Astrocyte (in vitro differentiated cells and primary cell): ENCODE measurements around the gene ANKRD63. TPM values are rescaled to one million over a fixed set of nuclear protein-coding genes. Genes with fewer than 3 reads are reported as not detected.

Experiments
- DNase-seq: peaks from one replicate; pipeline ENCODE4 v3.0.0-alpha.2; 2010; ENCODE audit warnings: low read depth
- FAIRE-seq: peaks from 2 replicates; lab custom pipeline; 2011; peaks lifted over from hg19 to GRCh38; lab: Jason Lieb, UNC
- H2AFZ ChIP-seq: 2 replicates; pipeline ENCODE4 v1.6.0; 2012; ENCODE audit warnings: low read depth, low read length, inconsistent platforms
- H3K27ac ChIP-seq: 2 replicates; pipeline ENCODE4 v1.5.1; 2011; ENCODE audit warnings: low read depth, low read length, inconsistent platforms
- H3K27me3 ChIP-seq: 2 replicates; pipeline ENCODE4 v1.6.0; 2011; ENCODE audit warnings: low read length, inconsistent platforms; ENCODE audit not compliant: insufficient read depth
- H3K36me3 ChIP-seq: 2 replicates; pipeline ENCODE4 v1.5.1; 2011; ENCODE audit warnings: low read length, inconsistent platforms; ENCODE audit not compliant: insufficient read depth
- H3K4me1 ChIP-seq: 2 replicates; pipeline ENCODE4 v1.5.1; 2011; ENCODE audit warnings: low read length, inconsistent platforms; ENCODE audit not compliant: insufficient read depth
- H3K4me2 ChIP-seq: 2 replicates; pipeline ENCODE4 v1.6.0; 2012; ENCODE audit warnings: low read length, inconsistent platforms
- H3K4me3 ChIP-seq: 2 replicates; pipeline ENCODE4 v1.5.1; 2011; ENCODE audit warnings: low read depth, mild to moderate bottlenecking, low read length, inconsistent platforms; ENCODE audit not compliant: insufficient read depth
- H3K79me2 ChIP-seq: 2 replicates; pipeline ENCODE4 v1.6.0; 2012; ENCODE audit warnings: mild to moderate bottlenecking, low read length, inconsistent platforms; ENCODE audit not compliant: insufficient read depth
- H3K9ac ChIP-seq: 2 replicates; pipeline ENCODE4 v1.6.0; 2012; ENCODE audit warnings: mild to moderate bottlenecking, low read length, inconsistent platforms
- H3K9me3 ChIP-seq: 2 replicates; pipeline ENCODE4 v1.5.1; 2012; ENCODE audit warnings: low read depth, mild to moderate bottlenecking, low read length, inconsistent platforms; ENCODE audit not compliant: insufficient read depth
- H4K20me1 ChIP-seq: 2 replicates; pipeline ENCODE4 v1.6.0; 2012; ENCODE audit warnings: low read length, inconsistent platforms; ENCODE audit not compliant: insufficient read depth
- H3K27ac Mint-ChIP-seq: one replicate; pipeline ENCODE4 v1.8.0; 2021; ENCODE audit warnings: mild to moderate bottlenecking, mixed read lengths; ENCODE audit not compliant: unreplicated experiment
- H3K27me3 Mint-ChIP-seq: one replicate; pipeline ENCODE4 v1.8.0; 2021; ENCODE audit warnings: low read depth, mixed read lengths; ENCODE audit not compliant: unreplicated experiment
- H3K36me3 Mint-ChIP-seq: one replicate; pipeline ENCODE4 v1.8.0; 2021; ENCODE audit warnings: low read depth, mixed read lengths; ENCODE audit not compliant: unreplicated experiment
- H3K4me1 Mint-ChIP-seq: one replicate; pipeline ENCODE4 v1.8.0; 2021; ENCODE audit warnings: low read depth, mixed read lengths; ENCODE audit not compliant: unreplicated experiment
- H3K4me3 Mint-ChIP-seq: one replicate; pipeline ENCODE4 v1.8.0; 2021; ENCODE audit warnings: mild to moderate bottlenecking, moderate library complexity, mixed read lengths; ENCODE audit not compliant: unreplicated experiment
- H3K9me3 Mint-ChIP-seq: one replicate; pipeline ENCODE4 v1.8.0; 2021; ENCODE audit warnings: mild to moderate bottlenecking, mixed read lengths; ENCODE audit not compliant: unreplicated experiment
- EZH2 ChIP-seq: IDR thresholded peaks from 2 replicates; pipeline ENCODE4 v1.6.1; 2012; ENCODE audit warnings: mild to moderate bottlenecking, low read length, inconsistent platforms; ENCODE audit not compliant: insufficient read depth
- total RNA-seq: library from RNA; stranded (reverse); gene quantifications from 2 replicates; pipeline ENCODE4 v1.2.1, GENCODE V29; 2021
- TF ChIP-seq, protein P1 (sequence below): IDR thresholded peaks from 2 replicates; pipeline ENCODE4 v1.5.1; 2011; ENCODE audit warnings: low read depth, mild to moderate bottlenecking, inconsistent platforms, low read length, moderate library complexity; ENCODE audit not compliant: insufficient read depth

The ANKRD63 gene
- total RNA-seq, 1 donor from 2014 or later: not detected

DNA sequence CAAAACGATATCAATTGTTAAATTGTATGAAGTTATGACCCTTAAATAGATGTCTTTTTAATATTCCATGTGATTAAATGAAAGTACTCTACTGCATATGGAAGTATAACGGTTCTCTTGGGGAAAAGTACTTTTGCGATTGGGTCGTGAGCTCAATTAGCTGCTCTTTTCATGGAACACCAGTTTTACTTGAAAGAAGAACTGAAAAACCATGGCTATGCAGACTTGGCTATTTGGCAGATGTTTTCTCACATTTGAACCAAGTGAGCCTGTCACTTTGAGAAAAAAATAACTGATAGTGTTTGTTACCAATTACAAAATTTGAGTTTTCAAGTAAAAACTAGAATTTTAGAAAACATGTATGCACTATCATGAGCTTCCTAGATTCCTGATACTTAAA lies 34.7 kb upstream of the ANKRD63 start:
- H2AFZ ChIP-seq: no peak overlapping the region
- no peaks in the 10 kb centered on the region for H3K36me3 ChIP-seq
- Mint-ChIP-seq H3K4me1 (peaks cover 15% of the 10 kb centered on the region), H3K9me3 (peaks cover 2% of the 10 kb centered on the region), H3K27me3 (peaks cover 23% of the 10 kb centered on the region), H3K27ac (no peak overlapping the region), H3K36me3 (no peaks in the 10 kb centered on the region), H3K4me3 (no peak overlapping the region)
- H3K27ac ChIP-seq: no peak overlapping the region
- no peak overlapping the region for H3K9ac ChIP-seq
- H3K4me1 ChIP-seq: peaks cover 5% of the 10 kb centered on the region
- no peaks in the 10 kb centered on the region for H4K20me1 ChIP-seq
- FAIRE-seq: no peak
- no peak for DNase-seq
- TF ChIP-seq, protein P1, sequence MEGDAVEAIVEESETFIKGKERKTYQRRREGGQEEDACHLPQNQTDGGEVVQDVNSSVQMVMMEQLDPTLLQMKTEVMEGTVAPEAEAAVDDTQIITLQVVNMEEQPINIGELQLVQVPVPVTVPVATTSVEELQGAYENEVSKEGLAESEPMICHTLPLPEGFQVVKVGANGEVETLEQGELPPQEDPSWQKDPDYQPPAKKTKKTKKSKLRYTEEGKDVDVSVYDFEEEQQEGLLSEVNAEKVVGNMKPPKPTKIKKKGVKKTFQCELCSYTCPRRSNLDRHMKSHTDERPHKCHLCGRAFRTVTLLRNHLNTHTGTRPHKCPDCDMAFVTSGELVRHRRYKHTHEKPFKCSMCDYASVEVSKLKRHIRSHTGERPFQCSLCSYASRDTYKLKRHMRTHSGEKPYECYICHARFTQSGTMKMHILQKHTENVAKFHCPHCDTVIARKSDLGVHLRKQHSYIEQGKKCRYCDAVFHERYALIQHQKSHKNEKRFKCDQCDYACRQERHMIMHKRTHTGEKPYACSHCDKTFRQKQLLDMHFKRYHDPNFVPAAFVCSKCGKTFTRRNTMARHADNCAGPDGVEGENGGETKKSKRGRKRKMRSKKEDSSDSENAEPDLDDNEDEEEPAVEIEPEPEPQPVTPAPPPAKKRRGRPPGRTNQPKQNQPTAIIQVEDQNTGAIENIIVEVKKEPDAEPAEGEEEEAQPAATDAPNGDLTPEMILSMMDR: no peak
- no peak for TF ChIP-seq EZH2
- no peaks in the 10 kb centered on the region for H3K9me3 ChIP-seq
- no peaks in the 10 kb centered on the region for H3K79me2 ChIP-seq
- no peak overlapping the region for H3K4me2 ChIP-seq
- H3K27me3 ChIP-seq: peaks cover under 1% of the 10 kb centered on the region
- H3K4me3 ChIP-seq: no peak overlapping the region

DNA sequence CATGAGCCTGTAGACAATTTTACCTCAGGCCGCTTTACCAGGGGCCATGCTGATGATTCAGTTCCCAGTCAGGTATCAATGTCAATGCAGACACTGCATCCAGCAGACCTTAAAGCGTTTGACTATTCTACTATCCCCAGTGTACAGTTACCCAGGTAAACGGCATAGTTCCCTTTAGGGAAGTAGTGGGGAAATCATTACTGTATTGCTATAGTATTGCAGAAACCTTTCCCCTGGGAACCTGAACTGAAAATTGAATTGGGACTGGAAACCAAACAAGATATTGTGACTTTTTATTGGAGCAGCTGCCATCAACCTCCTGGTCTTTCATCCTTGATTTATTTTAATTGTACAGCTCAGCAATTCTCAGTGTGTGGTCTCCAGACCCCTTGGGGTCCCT lies 34.1 kb upstream of the ANKRD63 start:
- H3K27me3 Mint-ChIP-seq: peaks cover 29% of the 10 kb centered on the region
- H3K27ac Mint-ChIP-seq: no peak overlapping the region
- Histone ChIP-seq H3K27me3 (peaks cover 5% of the 10 kb centered on the region), H3K4me3 (no peak overlapping the region), H3K9me3 (no peaks in the 10 kb centered on the region), H3K4me2 (no peak overlapping the region), H3K79me2 (no peaks in the 10 kb centered on the region), H3K36me3 (no peaks in the 10 kb centered on the region), H3K4me1 (no peaks in the 10 kb centered on the region), H2AFZ (no peak overlapping the region), H4K20me1 (no peaks in the 10 kb centered on the region), H3K9ac (no peak overlapping the region), H3K27ac (no peak overlapping the region)
- TF ChIP-seq, protein P1: no peak
- no peak for TF ChIP-seq EZH2
- H3K9me3 Mint-ChIP-seq: peaks cover 2% of the 10 kb centered on the region
- FAIRE-seq (no peak), DNase-seq (no peak)
- H3K4me3 Mint-ChIP-seq: no peak overlapping the region
- H3K36me3 Mint-ChIP-seq: no peaks in the 10 kb centered on the region
- H3K4me1 Mint-ChIP-seq: peaks cover 10% of the 10 kb centered on the region

DNA sequence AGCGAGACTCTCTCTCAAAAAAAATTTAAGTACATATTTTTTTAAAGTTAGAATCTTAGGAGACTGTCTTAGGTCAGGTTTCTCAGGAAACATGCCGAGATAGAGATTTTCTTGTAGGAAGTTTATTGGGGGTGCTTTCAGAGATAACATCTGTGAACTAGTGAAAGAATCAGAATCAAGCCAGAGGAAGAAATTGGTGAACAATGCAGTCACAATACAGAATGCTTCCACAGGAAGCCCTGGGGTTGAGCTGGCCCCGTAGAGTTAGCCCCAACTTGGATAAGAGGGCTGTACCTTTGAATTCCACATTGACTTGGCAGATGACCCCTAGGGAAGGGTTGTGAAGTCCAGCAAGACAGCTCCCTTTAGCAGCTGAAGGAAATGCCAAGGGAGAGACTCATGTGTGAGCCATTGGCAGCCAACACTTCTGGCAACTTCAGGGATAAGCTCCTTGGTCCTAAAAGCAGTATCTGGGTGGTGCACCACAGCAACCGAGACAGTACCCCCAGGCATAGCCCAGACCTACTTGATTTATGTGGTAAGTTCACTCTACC lies 31.9 kb upstream of the ANKRD63 start:
- Histone ChIP-seq H3K27me3 (peaks cover 9% of the 10 kb centered on the region), H3K4me2 (no peak overlapping the region), H3K36me3 (no peaks in the 10 kb centered on the region), H2AFZ (no peak overlapping the region), H3K9me3 (no peaks in the 10 kb centered on the region), H3K4me3 (no peak overlapping the region), H3K9ac (no peak overlapping the region), H3K4me1 (no peaks in the 10 kb centered on the region), H4K20me1 (no peaks in the 10 kb centered on the region), H3K27ac (no peak overlapping the region), H3K79me2 (no peaks in the 10 kb centered on the region)
- Mint-ChIP-seq H3K9me3 (no peaks in the 10 kb centered on the region), H3K27me3 (peaks cover 47% of the 10 kb centered on the region), H3K4me3 (no peak overlapping the region), H3K27ac (no peak overlapping the region), H3K4me1 (peaks cover 8% of the 10 kb centered on the region), H3K36me3 (no peaks in the 10 kb centered on the region)
- no peak for TF ChIP-seq EZH2
- TF ChIP-seq, protein P1: no peak
- FAIRE-seq (no peak), DNase-seq (no peak)
